H1 (cell line): Measurements from ENCODE around the gene TXNDC12. TPM values are rescaled to one million over a fixed set of nuclear protein-coding genes. Genes with fewer than 3 reads are reported as not detected.
"Not testable (repeated sequence)": the region's sequence is repeated elsewhere in the genome, so short reads cannot be mapped to it uniquely, and the experiment has no call there.

Experiments used
- CTCF ChIA-PET: fragments of 300-600 bp; sonication (Branson Sonifier 250); formaldehyde crosslinking; loops from one replicate; lab custom pipeline; 2021; ENCODE audit not compliant: partially characterized antibody; lab: Charles Lee
- POLR2A ChIA-PET: fragments of 300-600 bp; sonication (Branson Sonifier 250); formaldehyde crosslinking; loops from one replicate; lab custom pipeline; 2021; ENCODE audit warnings: inconsistent platforms; ENCODE audit not compliant: partially characterized antibody; lab: Charles Lee
- DNase-seq, 2 experiments: peaks; one replicate each; pipeline versions ENCODE4 v3.0.0 to v3.0.0-alpha.2; 2010 to 2022; ENCODE audit warnings: low spot score in 2 of 2, low read depth in 1 of 2, mixed read lengths in 1 of 2
- FAIRE-seq: peaks from 2 replicates; lab custom pipeline; 2011; peaks lifted over from hg19 to GRCh38; lab: Jason Lieb, UNC
- H2AFZ ChIP-seq: 2 replicates; pipeline ENCODE4 v1.8.1; 2012; ENCODE audit warnings: low read length, inconsistent platforms
- H2AK5ac ChIP-seq: 2 replicates; pipeline ENCODE4 v1.6.1; 2013; ENCODE audit warnings: low read depth, low read length
- H2BK120ac ChIP-seq: replicated peaks from 2 replicates; pipeline ENCODE3; 2013; ENCODE audit warnings: low read depth, low read length, inconsistent platforms
- H2BK12ac ChIP-seq: 2 replicates; pipeline ENCODE4 v1.6.1; 2013; ENCODE audit warnings: low read depth, low read length
- H2BK15ac ChIP-seq: 2 replicates; pipeline ENCODE4 v1.6.1; 2013; ENCODE audit warnings: low read length
- H2BK20ac ChIP-seq: 2 replicates; pipeline ENCODE4 v1.6.1; 2013; ENCODE audit warnings: low read length
- H2BK5ac ChIP-seq: 2 replicates; pipeline ENCODE4 v1.6.1; 2013; ENCODE audit warnings: low read depth, low read length
- H3K14ac ChIP-seq: 2 replicates; pipeline ENCODE4 v1.6.1; 2013; ENCODE audit warnings: inconsistent platforms; ENCODE audit not compliant: insufficient read length
- H3K18ac ChIP-seq: 2 replicates; pipeline ENCODE4 v1.6.1; 2013; ENCODE audit warnings: low read length; ENCODE audit errors: extremely low read depth
- H3K23ac ChIP-seq: 2 replicates; pipeline ENCODE4 v1.6.1; 2013; ENCODE audit warnings: inconsistent platforms; ENCODE audit not compliant: insufficient read length
- H3K23me2 ChIP-seq: 2 replicates; pipeline ENCODE4 v1.6.1; 2013; ENCODE audit warnings: low read depth, low read length
- H3K27ac ChIP-seq: 2 replicates; pipeline ENCODE4 v1.6.1; 2011; ENCODE audit warnings: low read depth, low read length, inconsistent platforms
- H3K27me3 ChIP-seq, 4 experiments: replicated peaks in 1 of 4; 1 replicate in 1 of 4; 2 replicates in 3 of 4; pipeline versions ENCODE4 v1.6.1 to v1.8.1; 2011 to 2013; ENCODE audit warnings: low read length in 3 of 4, mild to moderate bottlenecking in 3 of 4, inconsistent platforms in 2 of 4, mixed read lengths in 2 of 4, moderate library complexity in 1 of 4; ENCODE audit not compliant: control insufficient read depth in 3 of 4, insufficient read depth in 3 of 4; ENCODE audit errors: extremely low read depth in 1 of 4
- H3K36me3 ChIP-seq, 4 experiments: 2 replicates each; pipeline versions ENCODE4 v1.6.1 to v1.8.1; 2011 to 2013; ENCODE audit warnings: mild to moderate bottlenecking in 4 of 4, low read length in 3 of 4, moderate library complexity in 2 of 4, control low read depth in 1 of 4, inconsistent platforms in 1 of 4; ENCODE audit not compliant: insufficient read depth in 4 of 4, control insufficient read depth in 2 of 4
- H3K4ac ChIP-seq: replicated peaks from 2 replicates; pipeline ENCODE3; 2013; ENCODE audit warnings: low read length, low read depth, mixed read lengths, inconsistent platforms; ENCODE audit not compliant: insufficient read length
- H3K4me1 ChIP-seq, 4 experiments: replicated peaks in 1 of 4; 1 replicate in 1 of 4; 2 replicates in 3 of 4; pipeline versions ENCODE4 v1.6.1 to v1.8.1; 2011 to 2013; ENCODE audit warnings: low read length in 3 of 4, inconsistent platforms in 2 of 4, mixed read lengths in 1 of 4; ENCODE audit not compliant: insufficient read depth in 4 of 4, control insufficient read depth in 3 of 4
- H3K4me2 ChIP-seq, 2 experiments: 2 replicates each; pipeline versions ENCODE4 v1.6.1 to v1.8.1; 2011 to 2013; ENCODE audit warnings: low read depth in 2 of 2, low read length in 2 of 2, control low read depth in 1 of 2, inconsistent platforms in 1 of 2, mild to moderate bottlenecking in 1 of 2; ENCODE audit not compliant: insufficient read depth in 1 of 2
- H3K4me3 ChIP-seq, 4 experiments: fragments of 200-600, 300-600 bp in 1 of 4; sonication (generic), shearing (Covaris generic), sonication (Bioruptor Twin) in 1 of 4; 2 replicates each; pipeline versions ENCODE4 v1.5.1 to v1.8.1; 2011 to 2016; ENCODE audit warnings: low read length in 4 of 4, low read depth in 3 of 4, control low read depth in 2 of 4, inconsistent platforms in 2 of 4, mild to moderate bottlenecking in 2 of 4, mixed read lengths in 1 of 4, moderate library complexity in 1 of 4; ENCODE audit not compliant: insufficient read depth in 2 of 4; ENCODE audit errors: extremely low read depth in 1 of 4
- H3K56ac ChIP-seq: replicated peaks from 2 replicates; pipeline ENCODE3; 2013; ENCODE audit warnings: low read depth, mild to moderate bottlenecking, mixed read lengths, low read length, inconsistent platforms; ENCODE audit not compliant: insufficient read length
- H3K79me1 ChIP-seq: 2 replicates; pipeline ENCODE4 v1.6.1; 2013; ENCODE audit warnings: low read depth, low read length, control low read depth
- H3K79me2 ChIP-seq, 2 experiments: 2 replicates each; pipeline versions ENCODE4 v1.6.1 to v1.8.1; 2012 to 2013; ENCODE audit warnings: low read length in 2 of 2, mild to moderate bottlenecking in 2 of 2, inconsistent platforms in 1 of 2; ENCODE audit not compliant: insufficient read depth in 2 of 2, control insufficient read depth in 1 of 2
- H3K9ac ChIP-seq, 4 experiments: replicated peaks in 1 of 4; 1 replicate in 1 of 4; 2 replicates in 3 of 4; pipeline versions ENCODE4 v1.6.1 to v1.8.1; 2011 to 2013; ENCODE audit warnings: low read depth in 3 of 4, low read length in 3 of 4, control low read depth in 2 of 4, mild to moderate bottlenecking in 2 of 4, moderate library complexity in 2 of 4, inconsistent platforms in 1 of 4; ENCODE audit errors: extremely low read depth in 1 of 4
- H3K9me3 ChIP-seq, 2 experiments: 2 replicates each; pipeline versions ENCODE4 v1.6.1 to v1.8.1; 2012 to 2013; ENCODE audit warnings: mild to moderate bottlenecking in 2 of 2, moderate library complexity in 2 of 2, control low read depth in 1 of 2, inconsistent platforms in 1 of 2, low read depth in 1 of 2, low read length in 1 of 2, mixed read lengths in 1 of 2; ENCODE audit not compliant: insufficient read depth in 2 of 2
- H4K20me1 ChIP-seq, 2 experiments: replicated peaks in 1 of 2; 2 replicates each; pipeline versions ENCODE3 to v1.8.1; 2011 to 2013; ENCODE audit warnings: inconsistent platforms in 2 of 2, low read length in 2 of 2, mild to moderate bottlenecking in 1 of 2; ENCODE audit not compliant: insufficient read depth in 2 of 2, control insufficient read depth in 1 of 2
- H4K5ac ChIP-seq: 2 replicates; pipeline ENCODE4 v1.6.1; 2013; ENCODE audit warnings: low read length, low read depth, mixed read lengths, inconsistent platforms; ENCODE audit not compliant: insufficient read length
- H4K8ac ChIP-seq: 2 replicates; pipeline ENCODE4 v1.8.0; 2013; ENCODE audit warnings: mild to moderate bottlenecking, moderate library complexity, low read length, inconsistent platforms; ENCODE audit not compliant: insufficient read depth; ENCODE audit errors: extremely low read depth
- H4K91ac ChIP-seq: replicated peaks from 2 replicates; pipeline ENCODE3; 2013; ENCODE audit warnings: low read length, mixed read lengths, inconsistent platforms; ENCODE audit not compliant: insufficient read length
- BACH1 ChIP-seq: IDR thresholded peaks from 2 replicates; pipeline ENCODE4 v1.6.1; 2012; ENCODE audit warnings: low read length, improper control_type of control experiment
- EZH2 ChIP-seq: fragments of 200-600 bp; sonication (generic); IDR thresholded peaks from 2 replicates; pipeline ENCODE4 v1.7.1; 2012; ENCODE audit warnings: low read depth, mild to moderate bottlenecking, moderate library complexity, low read length, inconsistent platforms; ENCODE audit not compliant: severe bottlenecking
- HDAC2 ChIP-seq, 2 experiments: fragments of 300-600 bp in 1 of 2; sonication (generic) in 1 of 2; IDR thresholded peaks; 2 replicates each; pipeline ENCODE4 v1.6.1; 2011 to 2012; ENCODE audit warnings: low read depth in 2 of 2, low read length in 2 of 2, mild to moderate bottlenecking in 2 of 2, moderate library complexity in 2 of 2, borderline replicate concordance in 1 of 2, inconsistent platforms in 1 of 2
- JUN ChIP-seq: IDR thresholded peaks from 2 replicates; pipeline ENCODE4 v1.6.1; 2011; ENCODE audit warnings: low read depth, mild to moderate bottlenecking, improper control_type of control experiment, low read length
- NANOG ChIP-seq: IDR thresholded peaks from 2 replicates; pipeline ENCODE4 v1.6.1; 2011; ENCODE audit warnings: low read length, low read depth, mild to moderate bottlenecking, inconsistent platforms; ENCODE audit not compliant: insufficient read depth, poor library complexity, severe bottlenecking
- POU5F1 ChIP-seq: IDR thresholded peaks from 2 replicates; pipeline ENCODE4 v1.6.1; 2011; ENCODE audit warnings: low read depth, mild to moderate bottlenecking, low read length, moderate library complexity
- RXRA ChIP-seq: IDR thresholded peaks from 2 replicates; pipeline ENCODE4 v1.6.1; 2011; ENCODE audit warnings: low read depth, mild to moderate bottlenecking, low read length, moderate library complexity; ENCODE audit not compliant: insufficient read depth
- WGBS, 2 experiments: shearing (Covaris generic) in 1 of 2; methylation state at CpG; one replicate each; pipeline versions ENCODE4 v1.1.6 to v1.1.7; 2013 to 2015; ENCODE audit warnings: low lambda C conversion rate in 2 of 2, mixed read lengths in 2 of 2, inconsistent platforms in 1 of 2, low coverage in 1 of 2, missing lambda C conversion rate in 1 of 2; ENCODE audit not compliant: insufficient replicate concordance in 2 of 2, insufficient coverage in 1 of 2, insufficient read length in 1 of 2; ENCODE audit errors: extremely low coverage in 1 of 2, missing lambda C conversion rate in 1 of 2; 5-methylcytosine and 5-hydroxymethylcytosine counted together
- polyA plus RNA-seq, 7 experiments: library from polyadenylated mRNA; depleted of rRNA in 3 of 7; stranded (reverse) in 5 of 7; unstranded in 2 of 7; fragments of >200 nt in 5 of 7; fragments of 200-250 nt in 2 of 7; gene quantifications; 1 replicate in 5 of 7; 2 replicates in 1 of 7; 4 replicates in 1 of 7; pipeline versions ENCODE4 v1.2.1 to v1.2.3, GENCODE V29; 2011 to 2013; ENCODE audit warnings: missing spikeins in 2 of 7, mixed read lengths in 2 of 7
- total RNA-seq: library from RNA; stranded (reverse); fragmentation: NEBNext Ultra II Directional; extraction: Animal tissue kit (Norgen Biotek cat#: 25700); gene quantifications from 2 replicates; pipeline ENCODE4 v1.2.1, GENCODE V29; 2021
- TF ChIP-seq, protein P1 (sequence below): IDR thresholded peaks from 2 replicates; pipeline ENCODE4 v1.6.1; 2011; ENCODE audit warnings: low read length, improper control_type of control experiment
- TF ChIP-seq, protein P2 (sequence below): IDR thresholded peaks from 2 replicates; pipeline ENCODE4 v1.6.1; 2011; ENCODE audit warnings: low read depth, mild to moderate bottlenecking, low read length; ENCODE audit not compliant: insufficient read depth

The TXNDC12 gene
- total and polyA plus RNA-seq, 2 of the 8 experiments (the other 6 are each of a cell fraction or from before 2014, with no cell fraction given): 35.2 to 89.8 TPM

DNA sequence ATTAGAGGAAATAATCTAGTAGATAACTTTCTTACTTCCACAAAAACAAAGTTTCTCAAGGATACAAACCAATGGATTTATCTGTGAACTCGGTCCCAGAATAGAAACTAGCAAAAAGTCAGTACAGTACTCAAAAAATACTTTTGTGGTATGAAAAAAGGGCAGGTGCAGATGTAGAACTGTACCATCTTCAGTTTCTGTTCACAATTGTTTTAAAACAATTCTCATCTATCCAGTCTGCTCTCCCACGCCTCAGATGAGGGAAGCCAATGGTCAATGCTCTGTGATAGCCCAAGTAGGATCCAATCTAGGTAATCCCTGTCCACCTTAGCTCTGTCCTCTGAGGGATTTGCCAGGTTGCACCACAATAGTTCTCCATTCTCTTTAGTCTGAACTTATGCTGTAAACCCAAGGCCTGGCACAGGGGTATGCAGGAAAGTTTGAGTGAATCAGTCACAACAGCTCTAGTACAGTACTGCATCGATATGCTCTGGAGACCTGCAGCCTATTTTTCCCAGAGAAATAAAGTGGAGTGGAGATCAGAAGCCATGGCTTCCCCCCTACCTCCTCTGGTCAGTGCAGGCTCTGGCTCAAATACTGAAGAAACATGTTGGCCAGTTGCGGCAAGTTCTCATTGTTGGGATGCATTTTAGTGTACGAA is 22.7 kb downstream of the TXNDC12 start (continued):
- TF ChIP-seq, protein P1, sequence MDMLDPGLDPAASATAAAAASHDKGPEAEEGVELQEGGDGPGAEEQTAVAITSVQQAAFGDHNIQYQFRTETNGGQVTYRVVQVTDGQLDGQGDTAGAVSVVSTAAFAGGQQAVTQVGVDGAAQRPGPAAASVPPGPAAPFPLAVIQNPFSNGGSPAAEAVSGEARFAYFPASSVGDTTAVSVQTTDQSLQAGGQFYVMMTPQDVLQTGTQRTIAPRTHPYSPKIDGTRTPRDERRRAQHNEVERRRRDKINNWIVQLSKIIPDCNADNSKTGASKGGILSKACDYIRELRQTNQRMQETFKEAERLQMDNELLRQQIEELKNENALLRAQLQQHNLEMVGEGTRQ: no peak
- TF ChIP-seq JUN (no peak), POU5F1 (no peak), EZH2 (no peak), NANOG (no peak), RXRA (no peak), HDAC2 (IDR thresholded peaks at IDR 0.05; ENCODE audit: borderline replicate concordance in 1 of 2, low read depth in 2 of 2, low read length in 2 of 2) (no peak), BACH1 (no peak)
- TF ChIP-seq, protein P2, sequence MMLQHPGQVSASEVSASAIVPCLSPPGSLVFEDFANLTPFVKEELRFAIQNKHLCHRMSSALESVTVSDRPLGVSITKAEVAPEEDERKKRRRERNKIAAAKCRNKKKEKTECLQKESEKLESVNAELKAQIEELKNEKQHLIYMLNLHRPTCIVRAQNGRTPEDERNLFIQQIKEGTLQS: no peak

DNA sequence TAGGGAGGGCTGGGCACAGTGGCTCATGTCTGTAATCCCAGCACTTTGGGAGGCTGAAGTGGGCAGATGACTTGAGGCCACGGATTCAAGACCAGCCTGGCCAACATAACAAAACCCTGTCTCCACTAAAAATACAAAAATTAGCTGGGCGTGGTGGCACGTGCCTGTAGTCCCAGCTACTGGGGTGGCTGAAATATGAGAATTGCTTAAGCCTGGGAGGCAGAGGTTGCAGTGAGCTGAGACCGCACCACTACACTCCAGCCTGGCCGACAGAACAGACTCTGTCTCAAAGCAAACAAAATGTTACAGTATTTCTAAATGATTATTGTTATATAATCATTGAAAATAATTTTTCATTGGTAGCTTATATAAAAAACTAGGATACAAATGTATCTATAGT is 26.2 kb downstream of the TXNDC12 start:
- POLR2A ChIA-PET, FAIRE-seq: not testable (repeated sequence)
- CTCF ChIA-PET: interaction anchor here (1.0 to 1.9 kb wide), 2 partner anchors 42 to 103 kb away, joined by 3 read pairs; no protein-coding TSS in a partner anchor

More for the DNA sequence above, 26.2 kb downstream of the TXNDC12 start:
- not testable (repeated sequence) for H3K23me2 ChIP-seq, H3K4me2 ChIP-seq, H3K4me3 ChIP-seq, H3K14ac ChIP-seq, H2BK12ac ChIP-seq, H2BK120ac ChIP-seq, H3K27ac ChIP-seq, H4K8ac ChIP-seq, H3K18ac ChIP-seq, H2BK20ac ChIP-seq, H4K91ac ChIP-seq, H3K79me1 ChIP-seq, H3K9ac ChIP-seq, H3K4ac ChIP-seq, H2BK5ac ChIP-seq, DNase-seq, H4K5ac ChIP-seq, H3K56ac ChIP-seq, H2AFZ ChIP-seq, H3K4me1 ChIP-seq, H2AK5ac ChIP-seq, H3K27me3 ChIP-seq, H4K20me1 ChIP-seq, H3K23ac ChIP-seq, H3K9me3 ChIP-seq, H2BK15ac ChIP-seq
- H3K79me2 ChIP-seq: peaks cover 4 to 21% of the 10 kb centered on the region in 2 experiments; a peak in 3 of 4 replicates
- WGBS, 2 experiments: 91% methylated on average over 5 of the region's 5 CpGs; no CpG with 5 or more reads in 1 of the 2 experiments
- H3K36me3 ChIP-seq: peaks cover 2 to 27% (median 12%) of the 10 kb centered on the region in 4 experiments; a peak in 6 of 8 replicates
